Heart left ventricle (tissue), 16 donors: ENCODE data around the gene LCLAT1. TPM values are rescaled to one million over a fixed set of nuclear protein-coding genes. Genes with fewer than 3 reads are reported as not detected.

Experiments
- ATAC-seq, 4 donors: fragments of 200-7000 bp; cut with Tn5 transposase; one replicate each; pipeline ENCODE4 v1.9.1; 2020 to 2022; ENCODE audit warnings: moderate library complexity in 4 of 4, mild to moderate bottlenecking in 3 of 4, moderate number of reproducible peaks in 1 of 4
- DNase-seq, 5 donors: peaks; one replicate each; pipeline ENCODE4 v3.0.0-alpha.2; 2020
- H3K27ac ChIP-seq, 12 donors: fragments of 200-600 bp; sonication (generic) in 4 of 12; one replicate each; pipeline versions ENCODE4 v1.5.0 to v1.8.0; 2016 to 2022; ENCODE audit warnings: mild to moderate bottlenecking in 2 of 12
- H3K27me3 ChIP-seq, 9 donors: fragments of 200-600 bp; sonication (generic) in 2 of 9; one replicate each; pipeline versions ENCODE4 v1.5.1 to v1.8.0; 2016 to 2022; ENCODE audit warnings: mild to moderate bottlenecking in 3 of 9
- H3K36me3 ChIP-seq, 9 donors: fragments of 200-600 bp; sonication (generic) in 2 of 9; one replicate each; pipeline versions ENCODE4 v1.5.0 to v1.8.0; 2018 to 2022; ENCODE audit warnings: mild to moderate bottlenecking in 2 of 9
- H3K4me1 ChIP-seq, 12 donors: fragments of 200-600 bp; sonication (generic) in 4 of 12; one replicate each; pipeline versions ENCODE4 v1.5.0 to v1.8.0; 2016 to 2022; ENCODE audit warnings: mild to moderate bottlenecking in 3 of 12
- H3K4me3 ChIP-seq, 12 donors: fragments of 200-600 bp; sonication (generic) in 4 of 12; one replicate each; pipeline versions ENCODE4 v1.5.0 to v1.8.0; 2017 to 2022; ENCODE audit warnings: mild to moderate bottlenecking in 9 of 12, moderate library complexity in 4 of 12
- H3K9me3 ChIP-seq, 12 donors: fragments of 200-600 bp; sonication (generic) in 4 of 12; one replicate each; pipeline versions ENCODE4 v1.5.0 to v1.8.0; 2016 to 2022; ENCODE audit warnings: mild to moderate bottlenecking in 1 of 12
- POLR2A ChIP-seq, 2 donors: fragments of 450-650 bp; IDR thresholded peaks; one replicate each; pipeline ENCODE4 v1.6.1; 2017; ENCODE audit warnings: antibody characterized with exemption in 2 of 2, mild to moderate bottlenecking in 2 of 2, moderate library complexity in 2 of 2
- WGBS, 4 donors: extraction: QIAGEN DNeasy Blood & Tissue Kit in 2 of 4; methylation state at CpG; one replicate each; pipeline versions ENCODE4 v1.1.5 to v1.1.7; 2013 to 2018; 5-methylcytosine and 5-hydroxymethylcytosine counted together
- intact Hi-C, 10 donors: fragments of 100-400 bp; cut with DNase I; formaldehyde crosslinking; loops; one replicate each; pipeline versions ENCODE4 v1.11.1 to v1.14.2; 2022
- polyA plus RNA-seq, 2 donors: library from polyadenylated mRNA; stranded (reverse); fragments of 200-250 nt; gene quantifications; one replicate each; pipeline ENCODE4 v1.2.3, GENCODE V29; 2013
- total RNA-seq, 9 donors: library from RNA; depleted of rRNA in 2 of 9; stranded (reverse); fragments of >200 nt in 2 of 9; fragmentation: NEBNext Ultra II Directional in 3 of 9; extraction: Animal tissue kit (Norgen Biotek cat#: 25700) in 3 of 9; gene quantifications; one replicate each; pipeline versions ENCODE4 v1.1.0 to v1.2.4, GENCODE V29; 2016 to 2023
- TF ChIP-seq, protein P1 (sequence below), 12 donors: fragments of 200-600 bp; sonication (generic) in 4 of 12; IDR thresholded peaks; one replicate each; pipeline versions ENCODE4 v1.5.0 to v1.8.0; 2018 to 2022; ENCODE audit warnings: antibody characterized with exemption in 12 of 12, mild to moderate bottlenecking in 5 of 12
- donor health status: ischemic (EF 13 %, LVEDD 7.1; RV severe dilation, severe dysfunction).
- donor health status: healthy with polysubstance abuse.
- donor health status: DM: no; HTN: yes; CAD: no.
- donor health status: DM: no; HTN: no; CAD: no.
- donor health status: ischemic (EF 25% LVEDD 6.9; RV normal size, moderate dysfunction).
- donor health status: ischemic (EF 25% LVEDD 5.7; RV mildly dilated, moderate dysfunction).
- donor health status: healthy.
- donor health status: DM: yes; HTN: yes; CAD: no.
- donor health status: ischemic (EF 35%, LVEDD 5.7; RV mildly dilated, moderate dysfunction).
- donor health status: nonischemic (EF 11% LVEDD 7.7; RV severe dilation, severe dysfunction).
- donor health status: DM: yes; HTN: yes; CAD: no.
- donor health status: PGD.
- donor health status: ischemic (EF 29% LVEDD 5.4; RV normal size, mild dysfunction).
- donor health status: nonischemic (EF 23%, LVEDD 6.1; RV moderate dilation, normal function).

Gene LCLAT1
- total and polyA plus RNA-seq, 11 donors = 9.8 to 70.2 (median 43.8) TPM

DNA sequence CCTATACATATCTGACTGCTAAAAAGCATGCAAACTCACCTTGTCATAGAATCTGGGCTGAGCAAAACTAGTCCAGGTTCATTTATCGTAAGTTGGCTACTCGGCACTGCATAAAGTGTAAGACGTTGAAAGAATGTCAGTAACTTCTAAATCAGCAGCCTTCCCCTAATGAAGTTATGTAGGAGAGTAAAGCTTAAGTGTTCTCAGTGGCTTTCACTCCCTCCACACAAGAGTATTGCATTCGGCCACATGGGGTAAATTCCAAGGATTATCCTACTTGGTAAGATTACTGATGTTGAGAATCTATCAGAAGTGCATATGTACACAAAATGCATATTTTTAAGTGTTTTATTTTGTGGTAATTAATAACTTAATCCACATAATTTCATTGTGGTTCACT is 130.1 kb downstream of the LCLAT1 start:
- TF ChIP-seq, protein P1, sequence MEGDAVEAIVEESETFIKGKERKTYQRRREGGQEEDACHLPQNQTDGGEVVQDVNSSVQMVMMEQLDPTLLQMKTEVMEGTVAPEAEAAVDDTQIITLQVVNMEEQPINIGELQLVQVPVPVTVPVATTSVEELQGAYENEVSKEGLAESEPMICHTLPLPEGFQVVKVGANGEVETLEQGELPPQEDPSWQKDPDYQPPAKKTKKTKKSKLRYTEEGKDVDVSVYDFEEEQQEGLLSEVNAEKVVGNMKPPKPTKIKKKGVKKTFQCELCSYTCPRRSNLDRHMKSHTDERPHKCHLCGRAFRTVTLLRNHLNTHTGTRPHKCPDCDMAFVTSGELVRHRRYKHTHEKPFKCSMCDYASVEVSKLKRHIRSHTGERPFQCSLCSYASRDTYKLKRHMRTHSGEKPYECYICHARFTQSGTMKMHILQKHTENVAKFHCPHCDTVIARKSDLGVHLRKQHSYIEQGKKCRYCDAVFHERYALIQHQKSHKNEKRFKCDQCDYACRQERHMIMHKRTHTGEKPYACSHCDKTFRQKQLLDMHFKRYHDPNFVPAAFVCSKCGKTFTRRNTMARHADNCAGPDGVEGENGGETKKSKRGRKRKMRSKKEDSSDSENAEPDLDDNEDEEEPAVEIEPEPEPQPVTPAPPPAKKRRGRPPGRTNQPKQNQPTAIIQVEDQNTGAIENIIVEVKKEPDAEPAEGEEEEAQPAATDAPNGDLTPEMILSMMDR (IDR thresholded peaks at IDR 0.05) = no peak
- no peak for TF ChIP-seq POLR2A (IDR thresholded peaks at IDR 0.05)
- no peaks in the 10 kb centered on the region for H3K36me3 ChIP-seq

DNA sequence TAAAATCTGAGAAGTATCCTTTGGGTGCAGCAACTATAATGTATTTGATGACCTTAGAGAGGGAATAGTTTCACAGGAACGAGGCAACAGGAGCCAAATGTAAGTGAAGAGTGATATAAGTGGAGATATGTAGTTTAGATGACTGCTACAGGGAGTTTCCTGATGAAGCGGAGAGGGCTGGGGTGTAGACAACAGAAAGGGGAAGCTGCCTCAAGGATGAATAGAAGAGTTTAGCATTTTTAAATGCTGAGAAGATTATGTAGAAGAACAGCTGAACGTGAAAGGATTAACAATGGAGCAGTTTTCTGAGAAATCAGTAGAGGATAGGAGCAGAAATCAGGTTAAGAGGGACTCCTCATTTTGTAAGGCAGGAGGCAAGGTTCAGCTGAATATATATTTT is 133.3 kb downstream of the LCLAT1 start:
- H3K27me3 ChIP-seq = no peaks in the 10 kb centered on the region
- 59 to 74% (median 71%) methylated on average over 3 of the region's 3 CpGs for WGBS, 4 donors
- H3K27ac ChIP-seq = no peak overlapping the region
- H3K4me3 ChIP-seq = no peak overlapping the region
- intact Hi-C loops = loop anchor here in 2 of 10 donors (10.0 kb wide), 2 partner anchors 104 to 166 kb away; no protein-coding TSS in a partner anchor
- H3K9me3 ChIP-seq = no peaks in the 10 kb centered on the region
- no peak for ATAC-seq
- no peak for DNase-seq
- no peak for TF ChIP-seq POLR2A (IDR thresholded peaks at IDR 0.05)
- TF ChIP-seq, protein P1 (IDR thresholded peaks at IDR 0.05) = no peak
- peaks cover 0 to 40% (median 13%) of the 10 kb centered on the region in 12 donors for H3K4me1 ChIP-seq
- peaks cover 0 to 6% (median 0%) of the 10 kb centered on the region in 9 donors for H3K36me3 ChIP-seq

More for the DNA sequence above, 130.1 kb downstream of the LCLAT1 start:
- Histone ChIP-seq H3K27ac (no peak overlapping the region), H3K27me3 (no peaks in the 10 kb centered on the region), H3K9me3 (no peaks in the 10 kb centered on the region), H3K4me3 (no peak overlapping the region), H3K4me1 (peaks cover 0 to 14% (median 0%) of the 10 kb centered on the region in 12 donors)
- no peak for ATAC-seq
- intact Hi-C loops = no loop called here
- WGBS, 4 donors = 77 to 86% (median 80%) methylated on average over 4 of the region's 4 CpGs
- no peak for DNase-seq

DNA sequence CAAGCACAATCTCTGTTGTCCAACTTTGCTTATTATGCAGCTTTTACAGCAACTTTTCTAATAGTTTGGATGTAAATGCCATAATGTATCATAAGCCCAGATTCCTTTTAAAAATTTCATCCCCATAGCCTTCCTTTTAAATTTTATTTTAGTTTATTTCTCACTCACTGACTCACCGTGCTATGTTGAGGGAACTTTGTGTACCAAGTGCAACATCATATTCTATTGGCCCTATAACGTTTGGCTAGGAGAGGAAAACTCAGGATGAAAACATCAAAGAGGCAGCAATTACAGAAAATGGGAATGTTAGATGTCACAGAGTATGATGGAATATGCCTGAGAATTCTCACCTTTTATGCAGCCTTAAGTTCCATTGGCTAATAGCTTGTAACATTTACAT is 135.5 kb downstream of the LCLAT1 start:
- TF ChIP-seq POLR2A (IDR thresholded peaks at IDR 0.05) = no peak
- TF ChIP-seq, protein P1 (IDR thresholded peaks at IDR 0.05) = no peak

DNA sequence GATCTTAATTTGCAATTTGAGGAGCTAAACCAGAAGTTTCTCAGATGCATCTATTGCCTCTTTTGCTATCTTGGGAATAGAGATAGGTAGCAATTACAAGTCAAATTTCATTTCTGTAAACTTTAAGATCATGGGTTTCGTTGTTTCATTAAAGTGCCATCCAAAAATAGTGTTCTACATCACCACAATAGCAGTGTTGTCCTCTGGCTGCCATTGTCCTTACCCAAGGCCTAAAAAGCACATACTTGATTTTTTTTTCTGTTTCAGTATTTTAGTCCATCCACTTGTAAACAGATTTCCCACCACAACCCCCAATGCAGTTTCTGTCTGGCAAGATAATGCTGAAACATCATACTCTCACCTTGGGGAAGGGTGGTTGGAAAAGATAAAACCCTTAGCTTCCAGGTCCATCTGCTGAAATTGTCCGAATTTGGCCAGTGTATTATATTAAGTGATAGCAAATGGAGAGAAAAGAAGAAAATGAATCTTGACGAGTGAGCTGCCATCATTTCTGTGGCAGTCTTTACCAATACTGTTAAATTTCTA is 136.2 kb downstream of the LCLAT1 start:
- Histone ChIP-seq H3K27ac (peak overlapping the region; percentile 44 to 81 (median 73)), H3K4me3 (no peak overlapping the region), H3K4me1 (peaks cover 0 to 46% (median 15%) of the 10 kb centered on the region in 12 donors), H3K27me3 (no peaks in the 10 kb centered on the region), H3K36me3 (peaks cover 0 to 6% (median 0%) of the 10 kb centered on the region in 9 donors), H3K9me3 (no peaks in the 10 kb centered on the region)
- peak in 3 of 4 donors; percentile 49 to 73 (median 64) for ATAC-seq
- TF ChIP-seq, protein P1 (IDR thresholded peaks at IDR 0.05) = no peak
- no peak for TF ChIP-seq POLR2A (IDR thresholded peaks at IDR 0.05)
- intact Hi-C loops = loop anchor here in 2 of 10 donors (10.0 kb wide), 2 partner anchors 102 to 168 kb away; no protein-coding TSS in a partner anchor
- WGBS, 4 donors = 70 to 79% (median 74%) methylated on average over 3 of the region's 3 CpGs
- DNase-seq = no peak

More for the DNA sequence above, 135.5 kb downstream of the LCLAT1 start:
- ATAC-seq (no peak), DNase-seq (no peak)
- Histone ChIP-seq H3K4me1 (peaks cover 0 to 40% (median 13%) of the 10 kb centered on the region in 12 donors), H3K36me3 (peaks cover 0 to 6% (median 0%) of the 10 kb centered on the region in 9 donors), H3K27ac (peak overlapping the region in 10 of 12 donors; percentile 9 to 81 (median 75)), H3K27me3 (no peaks in the 10 kb centered on the region), H3K4me3 (no peak overlapping the region), H3K9me3 (no peaks in the 10 kb centered on the region)
- 57 to 67% (median 59%) methylated on average over 2 of the region's 2 CpGs for WGBS, 4 donors
- intact Hi-C loops = loop anchor here in 2 of 10 donors (10.0 kb wide), 2 partner anchors 102 to 168 kb away; no protein-coding TSS in a partner anchor
